SK-MEL-5 (cell line): ENCODE data around the gene COMMD1. TPM values are rescaled to one million over a fixed set of nuclear protein-coding genes. Genes with fewer than 3 reads are reported as not detected.
"Not testable (repeated sequence)": the region's sequence is repeated elsewhere in the genome, so short reads cannot be mapped to it uniquely, and the experiment has no call there.

ENCODE experiments used
- DNase-seq: peaks from one replicate; pipeline ENCODE4 v3.0.0-alpha.2; 2016; ENCODE audit warnings: low read depth, low spot score
- in situ Hi-C: cut with HindIII; loops from 2 replicates; pipeline ENCODE4 v1.10.0; 2016; ENCODE audit warnings: low sequenced_read_pairs, high pct_unique_total_duplicates, low pct_unique_long_range_greater_than_20kb
- total RNA-seq: library from RNA; depleted of rRNA; stranded (reverse); fragments of >200 nt; shearing (Covaris generic); gene quantifications from 2 replicates; pipeline ENCODE4 v1.2.3, GENCODE V29; 2014

COMMD1 gene
- total RNA-seq, 1 experiment from 2014 or later = 51.2 TPM

DNA sequence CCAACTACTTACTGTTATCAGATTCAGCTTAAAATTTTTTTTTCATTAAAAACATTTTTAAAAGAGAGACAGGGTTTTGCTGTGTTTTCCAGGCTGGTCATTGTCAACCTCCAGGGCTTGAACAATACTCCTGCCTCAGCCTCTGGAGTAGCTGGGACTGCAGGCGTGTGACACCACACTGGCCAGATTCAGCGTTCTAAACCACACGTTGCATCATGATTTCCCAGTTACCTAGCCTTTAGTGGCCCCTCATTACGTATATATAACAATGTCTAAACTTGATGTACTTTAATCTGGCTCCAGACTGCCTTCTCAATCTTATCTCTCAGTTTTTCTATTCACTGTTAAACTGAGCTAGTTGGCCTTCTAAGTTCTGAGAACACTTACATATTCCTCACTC lies 89.6 kb downstream of the COMMD1 start:
- DNase-seq = no peak
- in situ Hi-C loops = no loop called here

DNA sequence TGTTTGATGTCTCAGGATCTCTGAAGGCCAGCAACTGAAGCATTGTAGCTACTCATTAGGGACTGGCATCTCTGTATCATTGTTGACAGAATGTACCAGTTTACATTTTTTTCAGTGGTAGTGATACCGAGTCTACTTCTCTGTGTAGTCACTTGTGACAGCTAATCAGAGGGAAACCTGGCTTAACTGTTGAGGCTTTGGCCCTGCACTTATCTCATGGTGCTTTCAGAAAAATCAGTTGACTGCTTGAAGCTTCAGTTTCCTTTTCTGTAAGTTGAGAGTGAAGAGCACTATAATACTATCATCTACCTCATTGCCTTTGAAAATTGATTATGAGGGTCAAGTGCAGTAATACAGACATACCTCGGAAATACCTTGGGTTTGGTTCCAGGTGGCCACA lies 90.0 kb downstream of the COMMD1 start:
- no peak for DNase-seq
- in situ Hi-C loops = no loop called here

DNA sequence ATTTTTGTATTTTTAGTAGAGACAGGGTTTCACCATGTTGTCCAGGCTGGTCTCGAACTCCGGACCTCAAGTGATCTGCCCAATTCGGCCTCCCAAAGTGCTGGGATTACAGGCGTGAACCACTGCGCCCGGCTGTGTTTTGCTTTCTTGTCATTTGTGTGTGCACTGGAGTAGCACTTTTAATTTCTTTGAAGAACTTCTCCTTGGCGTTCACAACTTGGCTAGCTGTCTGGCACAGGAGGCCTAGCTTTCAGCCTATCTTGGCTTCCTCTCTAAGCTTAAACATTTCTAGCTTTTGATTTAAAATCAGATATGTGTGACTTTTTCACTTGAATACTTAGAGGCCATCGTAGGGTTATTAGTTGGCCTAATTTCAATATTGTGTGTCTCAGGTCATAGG lies 93.0 kb downstream of the COMMD1 start:
- in situ Hi-C loops = no loop called here

DNA sequence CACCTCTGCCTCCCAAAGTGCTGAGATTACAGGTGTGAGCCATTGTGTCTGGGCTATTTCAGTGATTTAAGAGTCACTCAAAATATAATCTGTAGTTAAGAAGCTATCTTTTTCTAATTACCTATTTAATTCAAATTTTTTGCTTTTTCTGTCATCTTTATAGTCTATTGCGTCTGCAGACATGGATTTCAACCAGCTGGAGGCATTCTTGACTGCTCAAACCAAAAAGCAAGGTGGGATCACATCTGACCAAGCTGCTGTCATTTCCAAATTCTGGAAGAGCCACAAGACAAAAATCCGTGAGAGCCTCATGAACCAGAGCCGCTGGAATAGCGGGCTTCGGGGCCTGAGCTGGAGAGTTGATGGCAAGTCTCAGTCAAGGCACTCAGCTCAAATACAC lies 95.1 kb downstream of the COMMD1 start:
- DNase-seq = no peak
- in situ Hi-C loops = no loop called here

More for the DNA sequence above, 93.0 kb downstream of the COMMD1 start:
- no peak for DNase-seq

DNA sequence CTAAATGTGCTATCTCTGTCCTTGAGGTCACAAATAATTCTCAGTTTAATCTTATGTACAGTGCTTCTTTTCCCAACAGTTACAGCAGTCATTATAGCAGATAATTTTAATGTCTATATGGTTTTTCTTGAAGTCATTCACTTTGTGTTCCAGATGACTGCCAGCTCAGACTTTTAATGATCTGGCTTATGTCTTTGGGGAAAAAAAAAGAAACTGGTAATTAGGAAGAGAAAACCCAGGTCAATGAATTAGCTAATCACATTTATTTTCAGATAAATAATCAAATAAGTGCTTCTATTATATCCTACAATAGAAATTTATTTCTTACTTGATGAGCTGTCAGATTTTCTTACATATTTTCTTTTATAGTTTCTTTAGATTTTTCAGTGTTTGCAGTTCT lies 96.0 kb downstream of the COMMD1 start:
- DNase-seq = no peak
- in situ Hi-C loops = no loop called here

DNA sequence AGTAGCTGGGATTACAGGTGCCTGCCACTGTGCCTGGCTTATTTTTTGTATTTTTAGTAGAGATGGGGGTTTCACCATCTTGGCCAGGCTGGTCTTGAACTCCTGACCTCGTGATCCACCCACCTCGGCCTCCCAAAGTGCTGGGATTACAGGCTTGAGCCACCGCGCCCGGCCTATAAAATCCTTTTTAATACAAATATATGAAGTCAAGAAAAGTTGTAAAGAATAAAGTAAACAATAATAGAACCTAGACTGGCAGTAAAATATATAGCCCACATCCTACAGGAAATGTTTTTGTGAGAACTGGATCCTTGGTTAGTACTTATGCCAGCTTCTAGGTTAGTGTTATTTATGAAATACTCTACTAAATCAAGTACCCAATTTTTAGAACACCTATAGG lies 99.0 kb downstream of the COMMD1 start:
- DNase-seq, in situ Hi-C loops: not testable (repeated sequence)

DNA sequence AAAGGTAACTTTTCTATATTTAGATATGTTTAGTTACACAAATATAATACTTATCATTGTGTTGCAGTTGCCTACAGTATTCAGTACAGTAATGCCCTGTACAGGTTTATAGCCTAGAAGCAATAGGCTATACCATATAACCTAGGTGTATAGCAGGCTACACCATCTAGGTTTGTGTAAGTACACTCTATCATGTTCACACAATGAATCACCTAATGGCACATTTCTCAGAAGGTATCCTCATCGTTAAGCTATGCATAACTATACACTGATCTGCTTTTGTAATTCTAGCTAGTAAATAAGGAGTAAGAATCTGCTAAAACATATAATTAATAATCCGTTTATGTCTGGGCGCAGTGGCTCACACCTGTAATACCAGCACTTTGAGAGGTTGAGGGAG lies 102.1 kb downstream of the COMMD1 start:
- in situ Hi-C loops = no loop called here
- DNase-seq = no peak

DNA sequence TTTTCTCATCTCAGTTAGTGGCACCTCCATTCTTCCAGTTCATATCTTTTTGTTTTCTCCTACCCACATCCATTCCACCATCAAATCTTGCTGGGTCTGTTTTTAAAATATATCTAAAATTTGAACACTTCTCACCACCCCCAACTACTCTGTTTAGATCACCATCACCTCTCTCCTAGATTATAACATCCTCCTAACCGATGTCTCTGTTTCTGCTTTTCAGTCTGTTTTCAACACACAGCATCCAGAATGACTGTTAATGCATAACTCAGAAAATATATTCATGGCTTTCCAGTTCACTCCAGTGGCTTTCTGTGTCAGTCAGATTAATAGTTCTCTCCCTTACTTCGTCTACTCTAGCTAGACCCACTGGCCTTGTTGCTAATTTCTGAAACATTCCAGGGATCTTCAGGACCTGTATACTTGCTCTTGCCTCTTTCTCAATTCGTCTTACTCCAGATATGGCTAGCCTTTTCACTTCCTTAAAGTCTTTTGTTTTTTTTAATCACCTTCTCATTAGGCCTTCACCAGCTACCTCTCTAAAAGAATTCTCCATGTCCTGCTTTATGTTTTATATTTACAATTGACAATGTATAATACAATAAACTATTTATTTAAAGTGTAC lies 105.3 kb downstream of the COMMD1 start:
- DNase-seq = no peak
- in situ Hi-C loops = no loop called here

DNA sequence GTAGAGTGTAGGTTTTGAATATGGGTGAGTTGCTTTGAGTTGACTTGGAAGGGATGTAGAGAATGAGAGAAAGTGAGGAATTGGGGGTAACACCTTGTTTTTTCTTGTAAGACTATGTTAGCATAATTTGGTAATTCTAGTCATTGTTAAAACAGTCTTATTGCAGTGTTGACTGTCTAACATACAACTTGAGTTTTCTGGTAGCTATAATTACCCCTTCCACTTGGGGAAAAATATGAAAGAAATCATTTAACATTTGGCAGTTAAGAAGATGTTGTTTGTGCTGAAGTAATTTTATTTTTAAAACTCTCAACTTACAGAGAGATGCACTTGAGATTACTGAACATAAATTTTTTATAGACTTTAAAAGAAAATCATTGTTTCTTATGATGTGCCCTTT lies 108.2 kb downstream of the COMMD1 start:
- no peak for DNase-seq
- in situ Hi-C loops = no loop called here

DNA sequence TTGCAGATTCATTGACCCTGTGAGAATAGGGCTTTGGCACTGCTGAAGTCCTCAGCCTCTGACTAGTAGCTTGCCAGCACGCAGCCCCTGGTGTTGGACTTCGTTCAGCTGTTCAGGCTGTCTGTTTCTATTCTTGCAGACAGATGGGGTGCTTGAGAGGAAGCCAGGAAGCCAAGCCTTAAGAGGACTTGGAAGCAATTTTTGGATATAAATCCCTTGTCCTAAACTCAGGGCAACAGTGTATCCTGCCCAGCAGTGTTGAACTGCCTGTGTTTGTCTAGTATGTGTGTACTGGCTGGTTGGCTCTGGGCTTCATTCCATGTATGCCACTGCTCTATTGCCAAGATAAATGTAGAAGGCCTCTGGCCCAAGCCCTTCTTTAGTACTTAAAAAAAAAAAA lies 108.6 kb downstream of the COMMD1 start:
- peak; percentile 50 for DNase-seq
- in situ Hi-C loops = no loop called here

DNA sequence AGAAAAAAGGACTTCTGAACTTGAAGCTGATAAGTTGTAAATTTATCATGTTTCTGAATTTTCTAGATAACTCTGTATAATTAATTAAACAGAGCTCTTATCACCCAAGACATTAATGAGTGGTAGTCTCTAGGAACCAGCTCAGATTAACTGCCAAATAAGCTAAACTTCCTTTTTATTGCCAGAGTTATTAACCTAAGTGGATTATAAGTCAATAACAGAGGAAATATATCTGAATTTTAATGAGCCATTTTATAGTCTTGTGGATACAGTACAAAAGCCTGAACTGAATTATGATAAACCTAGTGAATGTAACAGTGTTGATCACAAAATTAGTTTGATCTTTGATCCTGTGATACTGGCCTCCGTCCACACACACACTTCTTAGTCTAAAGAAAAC lies 111.5 kb downstream of the COMMD1 start:
- in situ Hi-C loops = no loop called here
- DNase-seq = no peak

DNA sequence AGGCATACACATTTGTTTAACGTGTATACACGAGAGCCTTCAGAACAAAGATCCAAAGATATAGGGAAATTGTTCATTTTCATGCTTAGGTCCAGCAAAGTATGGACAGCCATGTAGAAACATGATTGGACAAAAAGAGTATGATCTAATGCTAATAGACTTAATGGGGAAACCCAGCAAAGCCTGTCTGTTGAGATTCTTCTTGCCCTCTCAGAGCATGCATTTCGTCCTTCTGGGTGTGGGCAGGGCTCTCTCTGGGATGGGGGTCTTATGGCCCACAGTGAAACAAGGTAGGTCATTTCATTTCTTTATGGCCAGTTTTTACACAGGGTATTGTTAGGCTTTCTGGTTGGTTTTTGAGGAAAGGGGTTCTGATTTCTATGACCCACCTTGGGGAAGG lies 124.4 kb downstream of the COMMD1 start:
- in situ Hi-C loops = no loop called here
- DNase-seq = no peak

DNA sequence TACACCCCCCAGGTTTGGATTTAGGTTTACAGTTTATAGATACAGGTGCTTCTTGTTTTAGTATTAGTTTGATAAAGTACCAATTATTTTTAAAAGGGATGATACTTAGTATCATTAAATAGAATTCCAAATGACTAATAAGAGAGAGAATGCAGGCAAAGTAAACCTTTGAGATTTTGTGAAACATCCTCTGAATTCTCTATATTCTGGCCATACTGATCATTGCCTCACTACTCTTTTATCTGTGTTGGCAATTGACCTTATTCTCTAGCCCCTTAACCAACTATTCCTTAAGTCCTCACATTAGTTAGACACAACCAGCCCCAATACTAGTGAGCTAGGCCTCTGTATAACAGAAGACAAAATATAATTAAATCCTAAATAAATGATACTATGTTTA lies 125.4 kb downstream of the COMMD1 start:
- in situ Hi-C loops = no loop called here
- DNase-seq = no peak

DNA sequence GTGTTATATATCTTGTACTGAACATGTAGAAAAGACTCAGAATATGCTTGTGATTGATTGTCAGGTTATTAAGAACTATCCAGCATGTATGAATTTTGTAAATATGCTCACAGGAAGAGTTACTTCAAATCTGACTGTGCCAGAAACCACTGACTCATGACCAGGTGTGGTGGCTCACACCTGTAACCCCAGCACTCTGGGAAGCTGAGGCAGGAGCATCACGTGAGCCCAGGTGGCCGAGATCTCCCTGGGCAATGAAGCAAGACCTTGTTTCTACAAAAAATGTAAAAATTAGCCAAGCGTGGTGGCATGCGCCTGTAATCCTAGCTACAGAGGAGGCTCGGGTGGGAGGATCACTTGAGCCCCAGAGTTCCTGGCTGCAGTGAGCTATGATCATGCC lies 126.6 kb downstream of the COMMD1 start:
- in situ Hi-C loops = no loop called here
- DNase-seq = no peak

DNA sequence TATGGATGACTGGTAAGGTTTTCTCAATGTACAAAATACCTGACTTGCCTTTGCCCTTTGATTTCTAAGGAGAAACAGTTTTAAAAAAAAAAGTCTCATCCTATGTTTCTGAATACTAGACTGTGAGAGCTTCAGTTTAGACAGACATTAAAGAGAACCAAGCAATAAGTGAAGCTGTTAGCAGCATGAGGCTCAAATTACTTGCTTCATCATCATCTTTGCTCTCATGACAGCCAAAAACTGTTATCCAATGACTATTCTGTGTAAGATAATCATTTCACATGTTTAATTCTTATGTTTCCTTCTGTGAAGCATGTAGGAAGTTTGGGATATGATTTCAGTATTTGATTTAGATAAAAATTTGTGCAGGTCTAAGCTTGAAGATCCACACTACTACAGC lies 129.2 kb downstream of the COMMD1 start:
- in situ Hi-C loops = no loop called here
- DNase-seq = no peak

DNA sequence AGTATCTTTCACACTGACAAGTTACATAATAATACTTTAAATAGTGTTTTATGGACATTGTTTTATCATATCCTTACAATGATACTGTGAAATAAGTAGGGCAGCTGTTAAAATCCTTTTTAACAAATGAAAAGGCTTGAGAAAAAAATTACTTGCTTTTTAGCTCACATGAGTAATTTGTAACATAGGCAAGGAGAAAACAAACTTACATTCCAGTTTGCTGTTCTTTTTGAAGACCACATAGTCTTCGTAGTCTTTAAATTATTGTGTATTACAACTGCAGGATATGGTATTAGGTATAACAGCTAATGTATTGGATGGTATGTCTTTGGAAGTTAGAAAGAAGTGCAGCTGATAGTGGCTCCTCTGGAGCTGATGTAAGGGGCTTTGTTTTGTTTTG lies 130.8 kb downstream of the COMMD1 start:
- DNase-seq = no peak
- in situ Hi-C loops = no loop called here

DNA sequence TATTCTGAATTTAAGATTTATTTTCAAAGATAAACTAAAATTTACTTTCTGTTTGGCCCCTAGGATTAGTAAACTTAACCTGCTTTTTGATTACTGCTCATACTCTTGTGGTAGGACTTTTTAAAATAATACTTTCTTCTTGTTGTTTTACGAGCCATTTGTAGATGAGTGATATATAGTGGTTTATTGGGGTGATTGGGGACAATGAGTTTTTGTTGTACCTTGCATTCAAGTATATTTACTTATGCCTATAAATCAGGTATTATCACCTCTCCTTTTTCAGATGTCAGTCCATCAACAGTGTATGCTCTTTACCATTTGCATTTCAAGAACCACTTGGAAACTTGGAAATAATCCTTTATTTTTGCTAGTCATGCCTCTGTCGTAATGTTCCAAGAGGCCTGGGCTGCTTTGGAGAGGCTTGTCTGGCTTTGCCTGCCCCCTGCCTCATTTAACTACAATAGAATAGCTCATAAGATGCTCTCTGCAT lies 131.3 kb downstream of the COMMD1 start:
- no peak for DNase-seq
- in situ Hi-C loops = no loop called here

DNA sequence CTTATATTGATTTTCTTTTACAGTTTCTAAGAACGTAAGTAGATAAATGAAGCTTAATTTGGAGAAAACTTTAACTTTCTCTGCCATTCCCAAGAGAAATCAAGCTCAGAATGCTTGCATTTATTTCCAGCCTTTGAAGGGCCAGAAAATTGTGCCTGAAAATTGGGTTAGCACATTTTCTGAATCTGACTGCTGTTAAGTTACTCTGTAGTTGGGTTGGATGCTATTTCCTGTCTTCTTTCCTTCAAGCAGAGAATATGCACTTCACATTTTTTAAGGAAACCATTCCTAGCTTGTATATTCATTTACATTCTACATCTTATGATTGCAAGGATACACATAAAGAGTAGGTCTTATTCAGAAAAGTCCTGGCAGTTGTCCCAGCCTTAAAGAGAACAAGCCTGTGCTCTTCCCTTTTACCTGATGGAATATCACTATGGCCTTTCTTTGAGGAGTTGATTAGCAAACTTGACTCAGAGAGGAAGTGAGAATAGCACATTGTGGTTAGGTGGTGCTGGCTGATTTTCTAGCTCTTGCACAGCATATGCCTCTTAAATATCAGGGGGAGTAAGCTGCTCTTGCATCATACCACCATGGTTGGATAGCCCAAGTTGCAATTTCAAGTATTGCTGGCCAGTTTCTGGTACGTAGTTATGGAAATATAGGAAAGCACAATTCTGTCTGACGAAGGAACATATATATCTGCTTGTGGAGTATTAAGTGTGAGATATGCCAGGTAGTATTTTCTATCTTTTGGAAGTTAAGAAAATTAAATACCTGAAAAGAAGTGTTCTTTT lies 133.7 kb downstream of the COMMD1 start:
- DNase-seq = peak; percentile 75
- in situ Hi-C loops = no loop called here

DNA sequence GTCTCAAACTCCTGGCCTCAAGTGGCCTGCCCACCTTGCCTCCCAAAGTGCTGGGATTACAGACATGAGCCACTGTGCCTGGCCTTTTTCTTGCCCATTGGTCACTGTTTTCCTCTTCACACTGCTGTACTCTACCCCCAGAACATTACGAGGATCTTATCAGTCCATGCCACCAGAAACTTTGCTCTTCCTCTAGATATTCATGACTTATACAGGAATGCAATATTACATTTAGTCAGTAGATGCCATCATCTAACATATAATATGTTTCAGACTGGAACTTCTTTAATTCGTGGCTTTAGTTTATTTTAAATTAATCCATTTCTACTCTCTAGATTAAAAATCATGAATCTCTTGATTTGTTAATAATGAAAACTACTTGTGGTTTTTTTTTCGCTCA lies 135.5 kb downstream of the COMMD1 start:
- no peak for DNase-seq
- in situ Hi-C loops = no loop called here
